ENCODE data around the gene CYP11A1.

CYP11A1 gene

DNA sequence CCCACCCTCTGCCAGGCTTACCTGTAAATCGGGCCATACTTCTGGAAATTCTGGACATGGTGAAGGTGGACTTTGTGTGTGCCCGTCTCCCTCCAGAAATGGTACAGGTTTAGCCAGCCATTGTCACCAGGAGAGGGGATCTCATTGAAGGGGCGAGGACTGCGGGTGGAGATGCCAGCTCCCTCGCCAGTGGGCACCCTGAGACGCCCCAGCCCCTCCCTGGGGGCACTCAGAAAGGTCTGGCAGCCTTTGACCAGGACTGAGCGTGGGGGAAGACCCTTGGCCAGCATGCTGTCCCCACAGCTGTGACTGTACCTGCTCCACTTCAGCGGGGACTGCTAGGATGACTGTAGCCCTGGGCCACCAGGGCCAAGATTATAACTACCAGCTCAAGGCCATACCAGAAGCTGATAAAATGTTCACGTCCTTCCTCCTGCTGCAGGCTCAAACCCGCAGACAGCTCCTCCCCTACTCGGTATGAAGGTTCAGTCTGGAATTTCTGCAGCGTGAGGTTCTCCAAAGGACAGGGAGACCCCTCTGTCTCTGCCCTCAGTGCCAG is at the start of gene CYP11A1:
TSS of gene CYP11A1 (minus strand) at position 351 of the 559 bp plus-strand sequence. CDS start at position 290, 61 bp downstream.
- Histone ChIP-seq H3K27me3 (peaks cover 100% of the 10 kb centered on the region), H3K4me1 (ENCODE audit: control insufficient read depth in 1 of 2, insufficient read depth in 1 of 2, low read depth in 1 of 2, low read length in 1 of 2) (peaks cover 0 to 6% of the 10 kb centered on the region in 2 experiments), H3K4me3 (ENCODE audit: low read depth in 1 of 2, low read length in 1 of 2) (no peak within 1 kb of the TSS), H3K27ac (no peak within 1 kb of the TSS), H3K36me3 (no peaks in the 10 kb centered on the region), H3K9me3 (no peaks in the 10 kb centered on the region)
- TF ChIP-seq, protein P1, sequence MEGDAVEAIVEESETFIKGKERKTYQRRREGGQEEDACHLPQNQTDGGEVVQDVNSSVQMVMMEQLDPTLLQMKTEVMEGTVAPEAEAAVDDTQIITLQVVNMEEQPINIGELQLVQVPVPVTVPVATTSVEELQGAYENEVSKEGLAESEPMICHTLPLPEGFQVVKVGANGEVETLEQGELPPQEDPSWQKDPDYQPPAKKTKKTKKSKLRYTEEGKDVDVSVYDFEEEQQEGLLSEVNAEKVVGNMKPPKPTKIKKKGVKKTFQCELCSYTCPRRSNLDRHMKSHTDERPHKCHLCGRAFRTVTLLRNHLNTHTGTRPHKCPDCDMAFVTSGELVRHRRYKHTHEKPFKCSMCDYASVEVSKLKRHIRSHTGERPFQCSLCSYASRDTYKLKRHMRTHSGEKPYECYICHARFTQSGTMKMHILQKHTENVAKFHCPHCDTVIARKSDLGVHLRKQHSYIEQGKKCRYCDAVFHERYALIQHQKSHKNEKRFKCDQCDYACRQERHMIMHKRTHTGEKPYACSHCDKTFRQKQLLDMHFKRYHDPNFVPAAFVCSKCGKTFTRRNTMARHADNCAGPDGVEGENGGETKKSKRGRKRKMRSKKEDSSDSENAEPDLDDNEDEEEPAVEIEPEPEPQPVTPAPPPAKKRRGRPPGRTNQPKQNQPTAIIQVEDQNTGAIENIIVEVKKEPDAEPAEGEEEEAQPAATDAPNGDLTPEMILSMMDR (IDR thresholded peaks at IDR 0.05): no peak

DNA sequence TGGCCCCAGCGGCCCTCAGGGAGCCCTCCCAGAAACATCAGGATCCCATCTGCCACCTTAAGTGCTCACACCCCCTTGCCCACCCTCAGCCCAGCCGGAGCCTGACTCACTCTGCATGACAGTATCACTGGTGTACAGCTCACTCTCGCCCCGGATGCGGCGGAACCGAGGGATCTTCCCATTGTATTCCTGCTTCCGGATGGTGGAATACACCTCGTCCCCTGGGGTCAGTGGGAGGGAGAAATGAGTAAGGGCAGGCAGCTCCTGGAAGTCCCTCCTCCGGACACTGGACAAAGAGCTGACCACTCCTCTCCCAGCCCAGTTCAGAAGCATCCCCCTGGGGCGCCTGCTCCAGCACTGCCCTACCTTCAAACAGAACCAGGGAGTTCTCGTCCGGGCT is 49.8 kb upstream of the CYP11A1 start:
- TF ChIP-seq, protein P1 (IDR thresholded peaks at IDR 0.05): no peak
- Histone ChIP-seq H3K4me1 (ENCODE audit: control insufficient read depth in 1 of 2, insufficient read depth in 1 of 2, low read depth in 1 of 2, low read length in 1 of 2) (peaks cover 28% of the 10 kb centered on the region in 2 experiments), H3K36me3 (no peaks in the 10 kb centered on the region), H3K27me3 (no peaks in the 10 kb centered on the region), H3K4me3 (ENCODE audit: low read depth in 1 of 2, low read length in 1 of 2) (no peak overlapping the region), H3K27ac (no peak overlapping the region), H3K9me3 (no peaks in the 10 kb centered on the region)

DNA sequence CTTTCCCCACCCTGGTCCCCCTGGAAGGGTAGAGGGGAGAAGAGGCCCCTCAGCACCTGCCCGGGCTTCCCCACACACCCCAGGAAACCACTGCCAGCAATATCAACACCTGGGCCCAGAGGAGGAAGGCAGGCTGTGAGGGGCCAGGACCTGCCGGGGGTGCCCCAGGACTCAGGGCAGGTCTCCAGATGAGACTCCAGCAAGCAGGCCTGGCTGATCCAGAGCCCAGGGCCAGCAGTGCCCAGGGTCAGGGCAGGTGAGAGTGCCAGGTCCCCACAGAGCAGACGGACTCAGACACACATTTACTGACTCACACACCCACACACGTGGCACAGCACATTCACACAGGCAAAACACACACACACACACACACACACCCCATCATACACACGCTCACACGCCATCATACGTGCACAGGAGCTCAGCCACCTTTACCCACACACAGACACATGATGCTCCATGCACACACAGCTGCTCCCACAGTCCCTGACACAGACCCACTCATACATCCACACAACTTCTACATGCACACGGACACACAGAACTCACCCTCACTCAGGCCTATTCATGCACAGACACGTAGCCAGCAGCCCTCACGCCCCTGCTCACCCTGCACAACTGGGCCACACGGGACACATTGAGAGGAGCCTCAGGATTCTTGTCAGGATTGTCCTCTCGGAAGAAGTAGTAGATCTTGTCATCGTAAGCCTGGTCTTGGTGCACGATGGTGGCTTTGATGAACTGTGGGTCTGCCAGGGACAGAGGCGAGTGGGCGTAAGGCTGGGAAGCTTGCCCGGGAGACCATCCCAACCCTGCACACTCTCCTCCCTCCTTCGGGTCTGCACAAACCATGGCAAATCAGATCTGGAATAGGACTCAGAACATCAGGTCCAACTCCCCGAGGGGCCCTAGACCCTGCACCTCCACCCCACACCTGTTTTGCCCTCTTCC is 48.8 kb upstream of the CYP11A1 start:
- Histone ChIP-seq H3K27ac (no peak overlapping the region), H3K9me3 (no peaks in the 10 kb centered on the region), H3K4me3 (ENCODE audit: low read depth in 1 of 2, low read length in 1 of 2) (no peak overlapping the region), H3K36me3 (no peaks in the 10 kb centered on the region), H3K27me3 (no peaks in the 10 kb centered on the region), H3K4me1 (ENCODE audit: control insufficient read depth in 1 of 2, insufficient read depth in 1 of 2, low read depth in 1 of 2, low read length in 1 of 2) (peaks cover 24 to 25% of the 10 kb centered on the region in 2 experiments)
- TF ChIP-seq, protein P1 (IDR thresholded peaks at IDR 0.05): no peak

DNA sequence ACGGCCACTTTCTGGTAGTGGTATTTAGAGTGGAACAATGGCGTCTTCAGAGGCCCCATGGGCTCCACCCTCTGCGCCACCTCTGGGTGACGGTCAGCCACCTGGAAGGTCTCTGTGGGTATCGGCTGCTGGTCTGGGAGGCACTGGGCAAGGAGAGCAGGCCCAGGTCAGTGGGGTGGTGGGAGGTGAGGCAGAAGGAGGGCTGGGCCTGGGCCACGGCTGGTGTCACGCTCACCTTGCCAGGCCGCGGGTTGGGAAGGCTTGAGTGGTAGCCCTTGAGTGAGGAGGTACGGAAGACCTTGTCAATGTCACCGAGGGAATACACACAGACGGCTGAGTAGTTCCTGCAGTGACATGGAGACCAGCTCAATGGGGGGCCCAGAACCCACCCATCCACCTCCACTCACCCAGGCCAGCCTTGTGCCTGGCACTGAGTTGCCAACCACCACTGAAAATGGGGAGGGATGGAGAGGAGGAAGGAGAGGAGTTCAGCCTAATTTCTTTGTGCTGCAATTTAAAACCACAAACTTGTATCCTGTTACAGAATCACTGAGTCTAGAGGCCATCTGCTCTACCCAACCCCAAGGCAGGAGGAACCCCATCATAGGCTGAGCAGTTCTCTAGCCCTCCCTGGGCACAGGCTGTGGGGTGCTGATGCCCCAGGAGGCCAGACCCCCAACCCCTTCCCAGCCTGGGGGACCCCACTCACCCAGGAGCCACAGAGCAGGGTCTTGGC is 47.3 kb upstream of the CYP11A1 start:
- no peaks in the 10 kb centered on the region for H3K27me3 ChIP-seq
- no peaks in the 10 kb centered on the region for H3K9me3 ChIP-seq
- no peak overlapping the region for H3K4me3 ChIP-seq (ENCODE audit: low read depth in 1 of 2, low read length in 1 of 2)
- H3K27ac ChIP-seq: no peak overlapping the region
- peaks cover 24 to 25% of the 10 kb centered on the region in 2 experiments for H3K4me1 ChIP-seq (ENCODE audit: control insufficient read depth in 1 of 2, insufficient read depth in 1 of 2, low read depth in 1 of 2, low read length in 1 of 2)
- TF ChIP-seq, protein P1 (IDR thresholded peaks at IDR 0.05): no peak
- no peaks in the 10 kb centered on the region for H3K36me3 ChIP-seq

DNA sequence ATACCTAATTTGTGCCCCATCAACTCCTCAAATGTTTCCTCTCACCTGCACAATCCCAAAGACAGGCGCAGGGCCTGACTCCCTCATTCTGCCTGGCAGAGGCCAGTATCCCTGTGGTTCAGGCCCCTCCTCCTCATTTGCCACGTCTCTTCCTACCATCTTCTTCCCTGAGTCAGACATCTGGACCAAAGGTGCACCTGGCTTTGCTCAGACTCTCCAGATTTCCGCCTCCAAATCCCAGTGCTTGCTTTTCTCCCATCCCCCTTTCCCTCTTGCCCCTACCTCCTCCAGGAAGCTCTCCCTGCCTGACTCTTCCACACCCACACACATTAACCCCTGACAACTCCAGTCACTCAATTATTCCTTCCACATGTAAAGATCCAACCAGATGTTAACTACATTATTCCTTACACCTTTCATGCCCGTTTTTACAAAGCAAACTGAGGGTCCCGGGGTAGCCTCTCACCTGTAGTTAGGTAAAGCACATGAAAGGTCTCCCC is 46.7 kb upstream of the CYP11A1 start:
- H3K9me3 ChIP-seq: no peaks in the 10 kb centered on the region
- TF ChIP-seq, protein P1 (IDR thresholded peaks at IDR 0.05): no peak
- H3K4me3 ChIP-seq (ENCODE audit: low read depth in 1 of 2, low read length in 1 of 2): no peak overlapping the region
- H3K27ac ChIP-seq: no peak overlapping the region
- no peaks in the 10 kb centered on the region for H3K36me3 ChIP-seq
- peaks cover 24 to 25% of the 10 kb centered on the region in 2 experiments for H3K4me1 ChIP-seq (ENCODE audit: control insufficient read depth in 1 of 2, insufficient read depth in 1 of 2, low read depth in 1 of 2, low read length in 1 of 2)
- H3K27me3 ChIP-seq: no peaks in the 10 kb centered on the region
